ENCODE measurements around the gene GGN.
A peak's percentile ranks its signal among the peaks of the same experiment; 100 is the strongest.

Gene GGN

DNA sequence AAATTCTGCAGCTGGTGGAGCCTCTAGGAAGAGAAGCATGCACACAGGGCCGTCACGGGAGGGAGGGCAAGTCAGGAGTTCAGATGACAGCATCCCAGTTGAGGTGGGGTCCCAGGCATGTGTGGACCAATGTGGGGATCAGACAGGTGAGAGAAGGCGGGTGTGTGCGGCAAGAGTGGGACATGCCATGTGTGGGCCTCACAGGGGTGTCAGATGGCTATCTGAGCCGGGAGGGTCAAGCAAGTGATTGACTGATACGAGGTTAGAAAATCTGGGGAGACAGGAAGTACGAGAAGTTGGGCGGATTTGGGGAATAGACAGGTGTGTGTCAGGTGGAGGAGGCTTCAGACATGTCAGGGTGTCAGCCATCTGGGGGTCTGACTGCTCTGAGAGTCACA lies 29.3 kb upstream of the GGN start:
- peak overlapping the region; percentile 39 for H2BK5ac ChIP-seq (ENCODE audit: low read length)
- H3K9ac ChIP-seq (ENCODE audit: low read depth, low read length, poor library complexity), result no peak overlapping the region
- no peaks in the 10 kb centered on the region for H3K9me3 ChIP-seq (replicated peaks in 1 of 2; ENCODE audit: control insufficient read depth in 2 of 2, insufficient read depth in 1 of 2, low read depth in 1 of 2, low read length in 2 of 2)
- peak overlapping the region; percentile 66 for H3K18ac ChIP-seq (ENCODE audit: low read length)
- no peak for DNase-seq (ENCODE audit: low spot score)
- H2BK15ac ChIP-seq (ENCODE audit: low read length), result peak overlapping the region; percentile 62
- H2BK120ac ChIP-seq (ENCODE audit: low read depth, low read length), result no peak overlapping the region
- H3K79me1 ChIP-seq (ENCODE audit: low read depth, low read length), result no peaks in the 10 kb centered on the region
- H3K36me3 ChIP-seq (replicated peaks in 1 of 2; ENCODE audit: control insufficient read depth in 2 of 2, insufficient read depth in 2 of 2, low read length in 2 of 2), result no peaks in the 10 kb centered on the region
- H3K27ac ChIP-seq (replicated peaks; ENCODE audit: low read length), result no peak overlapping the region
- H3K4me2 ChIP-seq (ENCODE audit: insufficient read depth, low read length, poor library complexity, severe bottlenecking), result no peak overlapping the region
- no peak overlapping the region for H3K23ac ChIP-seq (ENCODE audit: low read depth, low read length, poor library complexity)
- peaks cover 0 to 42% (median 7%) of the 10 kb centered on the region in 3 experiments for H3K27me3 ChIP-seq (ENCODE audit: control insufficient read depth in 3 of 3, insufficient read depth in 3 of 3, low read depth in 1 of 3, low read length in 3 of 3)
- no peak overlapping the region for H3K4ac ChIP-seq (ENCODE audit: low read length)
- 100% methylated on average over 3 of the region's 8 CpGs; no CpG with 5 or more reads in 1 of the 2 donors for WGBS, 2 donors (ENCODE audit: extremely low coverage in 2 of 2, insufficient read length in 2 of 2, insufficient replicate concordance in 1 of 2)
- H2AFZ ChIP-seq (ENCODE audit: low read length), result no peak overlapping the region
- H2AK5ac ChIP-seq (ENCODE audit: low read depth, low read length), result peak overlapping the region; percentile 93
- H2BK12ac ChIP-seq (ENCODE audit: low read length), result peak overlapping the region; percentile 78
- peak overlapping the region; percentile 30 for H4K8ac ChIP-seq (ENCODE audit: low read depth, low read length)
- no peak overlapping the region for H4K91ac ChIP-seq (ENCODE audit: low read depth, low read length, poor library complexity)
- no peak overlapping the region for H3K14ac ChIP-seq (ENCODE audit: low read length)
- H3K4me1 ChIP-seq (ENCODE audit: control insufficient read depth in 2 of 2, insufficient read depth in 1 of 2, low read depth in 1 of 2, low read length in 2 of 2), result peaks cover 0 to 6% of the 10 kb centered on the region in 2 donors
- H3K4me3 ChIP-seq (ENCODE audit: low read length in 2 of 2), result no peak overlapping the region

DNA sequence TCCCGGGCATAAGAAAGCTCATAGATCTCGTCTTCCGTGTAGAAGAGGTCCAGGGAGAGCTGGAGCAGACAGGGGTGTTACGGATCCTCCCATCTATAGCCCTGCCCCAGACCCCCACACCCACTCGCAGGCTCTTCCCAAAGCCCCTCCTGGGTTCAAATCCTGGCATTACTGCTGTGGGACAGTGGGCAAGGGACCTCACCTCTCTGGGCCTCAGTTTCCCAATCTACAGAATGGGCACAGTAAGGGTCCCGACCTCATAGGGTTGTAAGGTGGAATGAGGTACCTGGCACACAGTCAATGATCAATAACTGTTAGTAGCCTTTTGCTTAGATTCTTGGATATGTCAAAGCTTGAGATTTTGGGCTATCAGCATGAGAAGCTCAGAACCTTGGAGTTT lies 25.6 kb upstream of the GGN start:
- no peak overlapping the region for H2BK15ac ChIP-seq (ENCODE audit: low read length)
- no peak overlapping the region for H2AFZ ChIP-seq (ENCODE audit: low read length)
- no peak for DNase-seq (ENCODE audit: low spot score)
- H3K18ac ChIP-seq (ENCODE audit: low read length), result peak overlapping the region; percentile 19
- H3K9me3 ChIP-seq (replicated peaks in 1 of 2; ENCODE audit: control insufficient read depth in 2 of 2, insufficient read depth in 1 of 2, low read depth in 1 of 2, low read length in 2 of 2), result no peaks in the 10 kb centered on the region
- no CpG with 5 or more reads among the region's 6 CpGs for WGBS, 2 donors (ENCODE audit: extremely low coverage in 2 of 2, insufficient read length in 2 of 2, insufficient replicate concordance in 1 of 2)
- no peak overlapping the region for H3K14ac ChIP-seq (ENCODE audit: low read length)
- H2BK5ac ChIP-seq (ENCODE audit: low read length), result no peak overlapping the region
- H3K27ac ChIP-seq (replicated peaks; ENCODE audit: low read length), result no peak overlapping the region
- H2BK12ac ChIP-seq (ENCODE audit: low read length), result no peak overlapping the region
- H4K91ac ChIP-seq (ENCODE audit: low read depth, low read length, poor library complexity), result no peak overlapping the region
- H3K36me3 ChIP-seq (replicated peaks in 1 of 2; ENCODE audit: control insufficient read depth in 2 of 2, insufficient read depth in 2 of 2, low read length in 2 of 2), result no peaks in the 10 kb centered on the region
- no peak overlapping the region for H2AK5ac ChIP-seq (ENCODE audit: low read depth, low read length)
- H3K4ac ChIP-seq (ENCODE audit: low read length), result no peak overlapping the region
- peaks cover 0 to 20% (median 5%) of the 10 kb centered on the region in 3 experiments for H3K27me3 ChIP-seq (ENCODE audit: control insufficient read depth in 3 of 3, insufficient read depth in 3 of 3, low read depth in 1 of 3, low read length in 3 of 3)
- H3K4me3 ChIP-seq (ENCODE audit: low read length in 2 of 2), result no peak overlapping the region
- H3K4me2 ChIP-seq (ENCODE audit: insufficient read depth, low read length, poor library complexity, severe bottlenecking), result no peak overlapping the region
- H3K23ac ChIP-seq (ENCODE audit: low read depth, low read length, poor library complexity), result peak overlapping the region; percentile 89
- H2BK120ac ChIP-seq (ENCODE audit: low read depth, low read length), result no peak overlapping the region
- no peaks in the 10 kb centered on the region for H3K79me1 ChIP-seq (ENCODE audit: low read depth, low read length)
- H3K4me1 ChIP-seq (ENCODE audit: control insufficient read depth in 2 of 2, insufficient read depth in 1 of 2, low read depth in 1 of 2, low read length in 2 of 2), result peaks cover 0 to 6% of the 10 kb centered on the region in 2 donors
- no peak overlapping the region for H4K8ac ChIP-seq (ENCODE audit: low read depth, low read length)
- H3K9ac ChIP-seq (ENCODE audit: low read depth, low read length, poor library complexity), result no peak overlapping the region

DNA sequence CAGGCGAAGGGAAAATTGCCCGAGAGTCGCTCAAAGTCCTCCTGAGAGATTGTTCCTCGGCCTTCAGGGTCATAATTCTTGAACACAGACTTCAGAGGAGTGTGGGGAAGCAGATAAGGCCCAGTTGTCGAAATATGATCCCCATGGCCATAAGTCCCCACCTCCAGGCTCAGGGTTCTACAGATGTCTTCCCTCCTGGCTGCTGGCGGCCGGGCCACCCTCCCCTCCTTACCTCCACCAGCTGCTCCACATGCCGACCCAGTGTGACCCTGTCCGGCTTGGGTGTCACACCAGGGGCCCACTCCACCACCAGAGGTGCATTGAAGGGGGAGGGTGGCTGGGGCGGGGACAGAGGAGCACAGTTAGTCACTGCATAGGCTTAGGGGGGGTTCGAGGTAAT lies 25.1 kb upstream of the GGN start:
- Histone ChIP-seq H2AK5ac (ENCODE audit: low read depth, low read length) (peak overlapping the region; percentile 86), H3K4me1 (ENCODE audit: control insufficient read depth in 2 of 2, insufficient read depth in 1 of 2, low read depth in 1 of 2, low read length in 2 of 2) (peaks cover 0 to 2% of the 10 kb centered on the region in 2 donors), H3K36me3 (replicated peaks in 1 of 2; ENCODE audit: control insufficient read depth in 2 of 2, insufficient read depth in 2 of 2, low read length in 2 of 2) (no peaks in the 10 kb centered on the region), H4K8ac (ENCODE audit: low read depth, low read length) (no peak overlapping the region), H3K4ac (ENCODE audit: low read length) (no peak overlapping the region), H2BK15ac (ENCODE audit: low read length) (no peak overlapping the region), H3K14ac (ENCODE audit: low read length) (no peak overlapping the region), H3K23ac (ENCODE audit: low read depth, low read length, poor library complexity) (peak overlapping the region; percentile 89), H3K4me2 (ENCODE audit: insufficient read depth, low read length, poor library complexity, severe bottlenecking) (no peak overlapping the region), H3K27me3 (ENCODE audit: control insufficient read depth in 3 of 3, insufficient read depth in 3 of 3, low read depth in 1 of 3, low read length in 3 of 3) (peaks cover 0 to 16% (median 2%) of the 10 kb centered on the region in 3 experiments), H3K79me1 (ENCODE audit: low read depth, low read length) (no peaks in the 10 kb centered on the region), H2AFZ (ENCODE audit: low read length) (no peak overlapping the region), H2BK12ac (ENCODE audit: low read length) (no peak overlapping the region), H3K9ac (ENCODE audit: low read depth, low read length, poor library complexity) (no peak overlapping the region), H3K9me3 (replicated peaks in 1 of 2; ENCODE audit: control insufficient read depth in 2 of 2, insufficient read depth in 1 of 2, low read depth in 1 of 2, low read length in 2 of 2) (no peaks in the 10 kb centered on the region), H3K4me3 (ENCODE audit: low read length in 2 of 2) (peak overlapping the region in 1 of 2 donors; percentile 41), H2BK120ac (ENCODE audit: low read depth, low read length) (no peak overlapping the region), H4K91ac (ENCODE audit: low read depth, low read length, poor library complexity) (no peak overlapping the region), H2BK5ac (ENCODE audit: low read length) (peak overlapping the region; percentile 53), H3K18ac (ENCODE audit: low read length) (peak overlapping the region; percentile 17), H3K27ac (replicated peaks; ENCODE audit: low read length) (no peak overlapping the region)
- no CpG with 5 or more reads among the region's 11 CpGs for WGBS, 2 donors (ENCODE audit: extremely low coverage in 2 of 2, insufficient read length in 2 of 2, insufficient replicate concordance in 1 of 2)
- no peak for DNase-seq (ENCODE audit: low spot score)

DNA sequence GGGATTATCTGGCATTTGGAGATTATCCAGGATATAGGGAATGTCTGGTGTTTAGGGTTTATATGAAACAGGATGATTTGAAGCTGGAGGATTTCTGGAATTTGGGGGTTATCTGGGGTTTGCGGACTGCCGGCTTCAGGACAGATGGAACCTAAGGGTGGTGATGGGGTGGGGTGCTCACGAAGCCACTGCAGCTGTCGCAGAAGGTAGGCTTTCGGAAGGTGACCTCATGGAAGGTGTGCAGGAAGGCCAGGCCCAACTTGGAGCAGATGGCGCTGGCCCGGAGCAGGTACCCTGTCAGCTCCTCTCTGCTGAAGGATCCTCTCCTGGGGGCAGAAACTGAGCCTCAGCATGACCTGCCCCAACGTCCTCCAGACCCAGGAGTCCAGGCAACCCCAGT lies 24.7 kb upstream of the GGN start:
- no peak overlapping the region for H2BK120ac ChIP-seq (ENCODE audit: low read depth, low read length)
- H2AK5ac ChIP-seq (ENCODE audit: low read depth, low read length), result peak overlapping the region; percentile 86
- peaks cover 0 to under 1% of the 10 kb centered on the region in 2 donors for H3K4me1 ChIP-seq (ENCODE audit: control insufficient read depth in 2 of 2, insufficient read depth in 1 of 2, low read depth in 1 of 2, low read length in 2 of 2)
- H3K9me3 ChIP-seq (replicated peaks in 1 of 2; ENCODE audit: control insufficient read depth in 2 of 2, insufficient read depth in 1 of 2, low read depth in 1 of 2, low read length in 2 of 2), result no peaks in the 10 kb centered on the region
- no peak overlapping the region for H2AFZ ChIP-seq (ENCODE audit: low read length)
- no peak overlapping the region for H3K27ac ChIP-seq (replicated peaks; ENCODE audit: low read length)
- no peak overlapping the region for H3K14ac ChIP-seq (ENCODE audit: low read length)
- H3K9ac ChIP-seq (ENCODE audit: low read depth, low read length, poor library complexity), result no peak overlapping the region
- H3K18ac ChIP-seq (ENCODE audit: low read length), result no peak overlapping the region
- H3K27me3 ChIP-seq (ENCODE audit: control insufficient read depth in 3 of 3, insufficient read depth in 3 of 3, low read depth in 1 of 3, low read length in 3 of 3), result peaks cover 0 to 11% (median 2%) of the 10 kb centered on the region in 3 experiments
- H2BK5ac ChIP-seq (ENCODE audit: low read length), result peak overlapping the region; percentile 53
- H3K4me3 ChIP-seq (ENCODE audit: low read length in 2 of 2), result peak overlapping the region in 1 of 2 donors; percentile 41
- no peaks in the 10 kb centered on the region for H3K79me1 ChIP-seq (ENCODE audit: low read depth, low read length)
- no peak overlapping the region for H4K91ac ChIP-seq (ENCODE audit: low read depth, low read length, poor library complexity)
- no peak overlapping the region for H2BK12ac ChIP-seq (ENCODE audit: low read length)
- no CpG with 5 or more reads among the region's 8 CpGs for WGBS, 2 donors (ENCODE audit: extremely low coverage in 2 of 2, insufficient read length in 2 of 2, insufficient replicate concordance in 1 of 2)
- H3K36me3 ChIP-seq (replicated peaks in 1 of 2; ENCODE audit: control insufficient read depth in 2 of 2, insufficient read depth in 2 of 2, low read length in 2 of 2), result no peaks in the 10 kb centered on the region
- no peak for DNase-seq (ENCODE audit: low spot score)
- no peak overlapping the region for H3K4me2 ChIP-seq (ENCODE audit: insufficient read depth, low read length, poor library complexity, severe bottlenecking)
- H3K4ac ChIP-seq (ENCODE audit: low read length), result no peak overlapping the region
- H4K8ac ChIP-seq (ENCODE audit: low read depth, low read length), result no peak overlapping the region
- peak overlapping the region; percentile 89 for H3K23ac ChIP-seq (ENCODE audit: low read depth, low read length, poor library complexity)
- no peak overlapping the region for H2BK15ac ChIP-seq (ENCODE audit: low read length)
